Measurements from ENCODE around the gene CTXND2.

- TF ChIP-seq POLR2A (IDR thresholded peaks at IDR 0.05; ENCODE audit: low read length) (no peak), GATA1 (IDR thresholded peaks at IDR 0.05; ENCODE audit: low read depth, low read length) (no peak)
Measured at GRCh38 chr1:150909585-150910180, 22.7 kb downstream of the CTXND2 start.
